ENCODE measurements around the gene FAM110C. TPM values are rescaled to one million over a fixed set of nuclear protein-coding genes. Genes with fewer than 3 reads are reported as not detected.
"Not testable (repeated sequence)": the region's sequence is repeated elsewhere in the genome, so short reads cannot be mapped to it uniquely, and the experiment has no call there.

FAM110C gene
- total and polyA plus RNA-seq, 10 donors, result 0.13 to 2.2 (median 0.58) TPM

DNA sequence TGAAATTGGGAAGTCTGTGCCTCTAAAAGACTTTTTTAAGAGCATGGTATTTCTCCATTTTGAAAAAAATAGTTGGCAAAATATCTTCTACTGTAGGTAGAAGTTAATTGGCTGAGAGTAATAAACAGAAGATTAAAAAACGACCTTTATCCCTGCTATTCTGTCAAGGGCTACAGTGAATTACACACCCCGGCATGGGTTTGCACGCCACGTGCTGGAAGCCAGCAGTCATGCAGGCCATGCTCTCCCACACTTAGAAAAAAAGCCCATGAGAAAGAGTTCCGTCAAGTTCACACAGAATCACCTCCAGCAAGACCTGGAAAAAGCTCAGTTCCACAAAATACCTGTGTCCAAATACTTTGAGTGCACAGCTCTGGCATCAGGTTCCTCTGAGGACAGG is 26.8 kb downstream of the FAM110C start:
- 72 to 85% (median 77%) methylated on average over 5 of the region's 5 CpGs for WGBS, 5 donors
- TF ChIP-seq, protein P1, sequence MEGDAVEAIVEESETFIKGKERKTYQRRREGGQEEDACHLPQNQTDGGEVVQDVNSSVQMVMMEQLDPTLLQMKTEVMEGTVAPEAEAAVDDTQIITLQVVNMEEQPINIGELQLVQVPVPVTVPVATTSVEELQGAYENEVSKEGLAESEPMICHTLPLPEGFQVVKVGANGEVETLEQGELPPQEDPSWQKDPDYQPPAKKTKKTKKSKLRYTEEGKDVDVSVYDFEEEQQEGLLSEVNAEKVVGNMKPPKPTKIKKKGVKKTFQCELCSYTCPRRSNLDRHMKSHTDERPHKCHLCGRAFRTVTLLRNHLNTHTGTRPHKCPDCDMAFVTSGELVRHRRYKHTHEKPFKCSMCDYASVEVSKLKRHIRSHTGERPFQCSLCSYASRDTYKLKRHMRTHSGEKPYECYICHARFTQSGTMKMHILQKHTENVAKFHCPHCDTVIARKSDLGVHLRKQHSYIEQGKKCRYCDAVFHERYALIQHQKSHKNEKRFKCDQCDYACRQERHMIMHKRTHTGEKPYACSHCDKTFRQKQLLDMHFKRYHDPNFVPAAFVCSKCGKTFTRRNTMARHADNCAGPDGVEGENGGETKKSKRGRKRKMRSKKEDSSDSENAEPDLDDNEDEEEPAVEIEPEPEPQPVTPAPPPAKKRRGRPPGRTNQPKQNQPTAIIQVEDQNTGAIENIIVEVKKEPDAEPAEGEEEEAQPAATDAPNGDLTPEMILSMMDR (IDR thresholded peaks at IDR 0.05 in 8 of 11, conservative IDR thresholded peaks at IDR 0.05 in 3 of 11), result no peak
- TF ChIP-seq POLR2AphosphoS5 (IDR thresholded peaks at IDR 0.05), result no peak
- TF ChIP-seq POLR2A (IDR thresholded peaks at IDR 0.05), result no peak
- intact Hi-C loops (cut with DNase I; ENCODE audit: low total_unique reads), result no loop called here

DNA sequence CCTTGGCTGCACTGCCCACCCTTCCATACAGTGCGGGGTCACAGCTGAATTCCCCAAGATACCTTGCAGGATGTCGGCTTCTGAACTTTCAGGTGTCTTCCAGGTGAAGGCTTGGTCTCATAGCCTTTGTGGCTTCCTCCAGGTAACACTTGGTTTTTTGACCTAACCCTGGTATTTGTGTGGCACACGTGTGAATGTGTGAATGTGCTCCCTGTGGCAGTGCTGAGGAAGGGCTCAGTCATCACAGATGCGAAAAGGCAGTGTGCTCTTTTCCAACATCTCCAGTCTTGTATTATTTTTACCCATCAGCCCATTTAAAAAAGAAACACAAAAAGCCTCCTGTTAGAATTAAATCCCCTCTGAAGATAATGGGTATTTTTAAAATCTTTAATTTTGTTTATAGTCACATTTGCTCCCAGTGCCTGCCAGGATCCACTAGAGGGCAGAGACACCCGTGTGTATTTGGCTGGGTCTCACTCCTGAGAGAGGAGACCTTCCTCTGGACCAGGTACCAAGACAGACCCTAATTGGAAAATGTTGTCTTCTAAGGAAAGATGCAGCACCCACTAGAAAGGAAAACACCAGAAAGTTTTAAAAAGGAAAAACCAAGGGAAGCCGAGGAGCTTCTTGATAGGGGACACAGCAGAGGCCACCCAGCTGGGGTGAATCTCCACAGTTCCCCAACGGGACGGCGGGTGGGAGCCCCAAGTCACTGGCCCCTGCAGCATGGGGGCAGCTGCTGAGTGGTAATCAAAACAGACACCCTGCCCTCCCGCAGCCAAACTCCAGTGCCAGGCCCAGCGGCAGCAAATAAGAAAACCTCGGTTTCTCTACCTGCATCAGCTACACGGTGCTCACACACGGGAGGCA is 27.7 kb downstream of the FAM110C start:
- no peak for DNase-seq
- Histone ChIP-seq H3K4me3 (no peak overlapping the region), H3K4me1 (no peaks in the 10 kb centered on the region), H3K36me3 (no peaks in the 10 kb centered on the region), H3K9me3 (peaks cover 0 to 6% (median 0%) of the 10 kb centered on the region in 8 donors), H3K27me3 (replicated peaks in 1 of 7) (peaks cover 0 to 33% (median 0%) of the 10 kb centered on the region in 7 donors), H3K27ac (no peak overlapping the region)
- intact Hi-C loops (cut with DNase I; ENCODE audit: low total_unique reads), result no loop called here
- TF ChIP-seq POLR2AphosphoS5 (IDR thresholded peaks at IDR 0.05) (no peak), POLR2A (IDR thresholded peaks at IDR 0.05) (no peak)
- TF ChIP-seq, protein P1 (IDR thresholded peaks at IDR 0.05 in 8 of 11, conservative IDR thresholded peaks at IDR 0.05 in 3 of 11), result peak in 6 of 11 experiments; percentile 23 to 48 (median 34)
- WGBS, 5 donors, result 74 to 82% (median 77%) methylated on average over 14 of the region's 14 CpGs

More for the DNA sequence above, 26.8 kb downstream of the FAM110C start:
- no peak overlapping the region for H3K27ac ChIP-seq
- DNase-seq, result no peak
- no peak overlapping the region for H3K4me3 ChIP-seq
- peaks cover 0 to 7% (median 0%) of the 10 kb centered on the region in 6 donors for H3K4me1 ChIP-seq
- peaks cover 0 to 6% (median 0%) of the 10 kb centered on the region in 8 donors for H3K9me3 ChIP-seq
- peaks cover 0 to 28% (median 0%) of the 10 kb centered on the region in 7 donors for H3K27me3 ChIP-seq (replicated peaks in 1 of 7)
- no peaks in the 10 kb centered on the region for H3K36me3 ChIP-seq

DNA sequence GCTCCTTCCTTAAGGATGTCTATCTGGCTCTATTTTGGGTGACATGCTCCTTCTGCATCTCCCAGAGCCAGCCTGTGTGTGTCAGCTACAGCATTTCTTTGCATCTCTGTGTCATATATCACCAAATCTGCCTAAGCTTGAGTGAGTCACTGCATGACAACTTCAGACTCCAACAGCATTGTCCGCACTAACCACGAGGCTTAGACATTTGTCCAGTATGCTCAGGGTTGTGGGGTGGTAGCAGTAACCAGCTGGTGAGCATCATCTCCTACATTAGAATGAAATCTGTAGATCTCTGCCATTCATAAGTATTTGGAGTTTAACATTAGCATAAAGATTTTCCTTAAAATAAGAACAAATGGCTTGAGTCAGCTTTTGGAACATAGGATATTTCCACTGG is 30.4 kb downstream of the FAM110C start:
- 71 to 86% (median 80%) methylated on average over 2 of the region's 2 CpGs for WGBS, 5 donors
- H3K9me3 ChIP-seq, DNase-seq: not testable (repeated sequence)

DNA sequence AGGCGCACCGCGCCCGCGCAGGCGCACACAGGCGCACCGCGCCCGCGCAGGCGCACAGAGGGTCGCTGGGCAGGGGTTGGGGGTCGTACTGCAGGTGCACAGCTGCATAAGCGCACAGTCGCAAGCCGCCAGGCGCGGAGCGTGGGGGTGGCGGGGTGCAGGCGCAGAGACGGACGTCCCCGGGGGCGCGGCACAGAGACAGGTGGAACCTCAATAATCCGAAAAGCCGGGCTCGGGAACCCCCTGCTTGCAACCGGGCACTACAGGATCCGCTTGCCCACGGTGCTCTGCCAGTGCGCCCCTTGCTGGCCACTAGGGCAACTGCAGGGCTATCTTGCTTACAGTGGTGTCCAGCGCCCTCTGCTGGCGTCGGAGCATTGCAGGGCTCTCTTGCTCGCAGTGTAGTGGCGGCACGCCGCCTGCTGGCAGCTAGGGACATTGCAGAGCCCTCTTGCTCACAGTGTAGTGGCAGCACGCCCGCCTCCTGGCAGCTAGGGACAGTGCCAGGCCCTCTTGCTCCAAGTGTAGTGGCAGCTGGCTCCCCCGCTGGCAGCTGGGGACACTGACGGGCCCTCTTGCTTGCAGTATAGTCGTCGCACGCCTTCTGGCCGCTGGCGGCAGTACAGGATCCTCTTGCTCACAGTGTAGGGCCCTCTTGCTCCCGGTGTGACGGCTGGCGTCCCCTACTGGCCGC is 34.9 kb downstream of the FAM110C start:
- TF ChIP-seq POLR2AphosphoS5 (IDR thresholded peaks at IDR 0.05) (peak in 1 of 3 donors; percentile 25), POLR2A (IDR thresholded peaks at IDR 0.05) (no peak)
- TF ChIP-seq, protein P1 (IDR thresholded peaks at IDR 0.05 in 8 of 11, conservative IDR thresholded peaks at IDR 0.05 in 3 of 11), result peak in 8 of 11 experiments; percentile 10 to 81 (median 37)
- H3K9me3 ChIP-seq, result peaks cover 0 to 10% (median 5%) of the 10 kb centered on the region in 8 donors
- no peak overlapping the region for H3K4me3 ChIP-seq
- intact Hi-C loops (cut with DNase I; ENCODE audit: low total_unique reads), result no loop called here
- H3K36me3 ChIP-seq, result no peaks in the 10 kb centered on the region
- WGBS, 5 donors, result 61 to 73% (median 71%) methylated on average over 39 to 54 of the region's 54 CpGs
- H3K27ac ChIP-seq, result no peak overlapping the region
- H3K27me3 ChIP-seq (replicated peaks in 1 of 7), result peaks cover 0 to 16% (median 0%) of the 10 kb centered on the region in 7 donors
- H3K4me1 ChIP-seq, result no peaks in the 10 kb centered on the region
- peak; percentile 86 for DNase-seq

More for the DNA sequence above, 30.4 kb downstream of the FAM110C start:
- intact Hi-C loops (cut with DNase I; ENCODE audit: low total_unique reads); H3K4me1 ChIP-seq; H3K27ac ChIP-seq; H3K36me3 ChIP-seq; H3K4me3 ChIP-seq: not testable (repeated sequence)
- H3K27me3 ChIP-seq (replicated peaks in 1 of 7), result peaks cover 0 to 33% (median 0%) of the 10 kb centered on the region in 7 donors

Measured in spleen (tissue), 11 donors.